Activated CD4-positive, CD25-positive, alpha-beta regulatory T cell (primary cell): ENCODE results near the gene BANP.
"Not testable (repeated sequence)": the region's sequence is repeated elsewhere in the genome, so short reads cannot be mapped to it uniquely, and the experiment has no call there.

Experiments used
- DNase-seq, 4 experiments: peaks; one replicate each; lab custom pipeline; 2025; lab: John Stamatoyannopoulos, UW

Gene BANP

GRCh38 chr16:88103581-88104188 is 152.5 kb downstream of the BANP start:
- DNase-seq, result no peak

- not testable (repeated sequence) for DNase-seq
These were observed 153.1 kb downstream of the BANP start for GRCh38 chr16:88104363-88104762.

GRCh38 chr16:88105574-88106140 is 154.4 kb downstream of the BANP start:
- DNase-seq, result not testable (repeated sequence)

GRCh38 chr16:88106566-88106965 is 155.3 kb downstream of the BANP start:
- DNase-seq, result not testable (repeated sequence)

GRCh38 chr16:88108762-88109161 is 157.5 kb downstream of the BANP start:
- no peak for DNase-seq

- not testable (repeated sequence) for DNase-seq
These were observed 158.7 kb downstream of the BANP start for GRCh38 chr16:88109726-88110621.

- DNase-seq, result not testable (repeated sequence)
These were observed 159.8 kb downstream of the BANP start for GRCh38 chr16:88110875-88111494.

GRCh38 chr16:88111976-88112375 is 160.7 kb downstream of the BANP start:
- DNase-seq, result not testable (repeated sequence)

- no peak for DNase-seq
These were observed 162.4 kb downstream of the BANP start for GRCh38 chr16:88113545-88114045.

- not testable (repeated sequence) for DNase-seq
These were observed 163.5 kb downstream of the BANP start for GRCh38 chr16:88114541-88115228.

GRCh38 chr16:88116121-88116520 is 164.9 kb downstream of the BANP start:
- DNase-seq, result no peak

GRCh38 chr16:88117476-88117868 is 166.2 kb downstream of the BANP start:
- no peak for DNase-seq

- DNase-seq, result no peak
These were observed 167.1 kb downstream of the BANP start for GRCh38 chr16:88118376-88118775.

- not testable (repeated sequence) for DNase-seq
These were observed 167.9 kb downstream of the BANP start for GRCh38 chr16:88118852-88119741.

GRCh38 chr16:88119881-88120751 is 168.9 kb downstream of the BANP start:
- DNase-seq, result not testable (repeated sequence)

- DNase-seq, result no peak
These were observed 169.6 kb downstream of the BANP start for GRCh38 chr16:88120812-88121211.

GRCh38 chr16:88121391-88121790 is 170.2 kb downstream of the BANP start:
- not testable (repeated sequence) for DNase-seq

- no peak for DNase-seq
These were observed 170.8 kb downstream of the BANP start for GRCh38 chr16:88121886-88122580.
